ACC112 (cell line): ENCODE results near the gene CAMSAP3.
"Not testable (repeated sequence)": the region's sequence is repeated elsewhere in the genome, so short reads cannot be mapped to it uniquely, and the experiment has no call there.

Experiments used
- H2AFZ ChIP-seq: fragments of 200-600 bp; sonication (generic); one replicate; pipeline ENCODE4 v1.6.0; 2017; ENCODE audit warnings: antibody characterized with exemption, low read length; ENCODE audit not compliant: unreplicated experiment
- H3K27ac ChIP-seq: fragments of 200-600 bp; sonication (generic); 2 replicates; pipeline ENCODE4 v1.5.1; 2014; ENCODE audit warnings: low read depth, mild to moderate bottlenecking, antibody characterized with exemption, low read length, moderate library complexity
- H3K27me3 ChIP-seq: fragments of 200-600 bp; sonication (generic); 2 replicates; pipeline ENCODE4 v1.6.1; 2014; ENCODE audit warnings: mild to moderate bottlenecking, antibody characterized with exemption, low read length, moderate library complexity, mixed read lengths; ENCODE audit not compliant: insufficient read depth
- H3K36me3 ChIP-seq: fragments of 200-600 bp; sonication (generic); 2 replicates; pipeline ENCODE4 v1.6.1; 2016; ENCODE audit warnings: mild to moderate bottlenecking, antibody characterized with exemption, low read length, moderate library complexity, mixed read lengths; ENCODE audit not compliant: insufficient read depth
- H3K4me1 ChIP-seq: fragments of 200-600 bp; sonication (generic); one replicate; pipeline ENCODE4 v1.6.1; 2016; ENCODE audit warnings: low read length, mixed read lengths; ENCODE audit not compliant: insufficient read depth, unreplicated experiment, control insufficient read depth
- H3K4me3 ChIP-seq: fragments of 200-600 bp; sonication (generic); 2 replicates; pipeline ENCODE4 v1.5.1; 2014; ENCODE audit warnings: mild to moderate bottlenecking, low read depth, low read length
- H3K79me2 ChIP-seq: fragments of 200-600 bp; sonication (generic); one replicate; pipeline ENCODE4 v1.6.0; 2016; ENCODE audit warnings: low read length; ENCODE audit not compliant: control insufficient read depth, unreplicated experiment, insufficient read depth

Gene CAMSAP3

DNA sequence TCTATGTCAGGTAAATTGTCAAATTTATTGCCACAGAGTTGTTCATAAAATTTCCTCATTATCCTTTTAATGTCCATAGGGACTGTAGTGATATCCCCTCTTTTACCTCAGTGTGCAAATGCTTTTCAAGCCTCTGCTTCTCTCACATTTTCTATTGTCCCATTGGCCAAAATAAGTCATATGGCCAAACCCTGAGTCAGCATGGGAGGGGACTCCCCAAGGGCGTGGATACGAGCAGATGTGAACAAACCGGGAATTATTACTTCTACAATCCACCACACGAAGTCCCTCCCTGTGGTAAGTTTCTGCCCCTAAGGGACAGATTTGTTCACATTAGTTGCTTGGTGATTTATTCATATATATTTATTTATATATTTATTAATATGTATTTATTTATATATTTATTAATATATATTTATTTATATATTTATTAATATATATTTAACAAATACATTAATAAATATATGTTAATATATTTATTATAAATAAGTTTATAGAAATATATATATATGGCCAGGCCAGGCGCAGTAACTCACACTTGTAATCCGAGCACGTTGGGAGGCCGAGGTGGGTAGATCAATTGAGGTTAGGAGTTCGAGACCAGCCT lies 20.1 kb upstream of the CAMSAP3 start:
- Histone ChIP-seq H3K36me3 (no peaks in the 10 kb centered on the region), H3K27ac (no peak overlapping the region), H3K79me2 (no peaks in the 10 kb centered on the region), H3K27me3 (peaks cover 10% of the 10 kb centered on the region), H3K4me1 (no peaks in the 10 kb centered on the region), H2AFZ (no peak overlapping the region), H3K4me3 (no peak overlapping the region)

DNA sequence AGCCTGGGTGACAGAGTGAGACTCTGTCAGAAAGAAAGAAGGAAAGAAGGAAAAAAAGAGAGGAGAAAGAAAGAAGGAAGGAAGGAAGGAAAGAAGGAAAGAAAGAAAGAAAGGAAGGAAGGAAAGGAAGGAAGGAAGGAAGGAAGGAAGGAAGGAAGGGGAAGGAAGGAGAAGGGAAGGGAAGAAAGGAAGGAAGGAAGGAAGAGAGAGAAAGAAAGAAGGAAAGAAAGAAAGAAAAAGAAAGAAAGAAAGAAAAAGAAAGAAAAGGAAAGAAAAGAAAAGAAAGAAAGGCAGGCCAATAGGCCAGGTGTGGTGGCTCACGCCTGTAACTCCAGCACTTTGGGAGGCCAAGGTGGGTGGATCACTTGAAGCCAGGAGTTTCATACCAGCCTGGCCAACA lies 18.2 kb upstream of the CAMSAP3 start:
- not testable (repeated sequence) for H3K4me3 ChIP-seq, H3K27me3 ChIP-seq, H3K4me1 ChIP-seq, H2AFZ ChIP-seq, H3K79me2 ChIP-seq, H3K36me3 ChIP-seq, H3K27ac ChIP-seq

DNA sequence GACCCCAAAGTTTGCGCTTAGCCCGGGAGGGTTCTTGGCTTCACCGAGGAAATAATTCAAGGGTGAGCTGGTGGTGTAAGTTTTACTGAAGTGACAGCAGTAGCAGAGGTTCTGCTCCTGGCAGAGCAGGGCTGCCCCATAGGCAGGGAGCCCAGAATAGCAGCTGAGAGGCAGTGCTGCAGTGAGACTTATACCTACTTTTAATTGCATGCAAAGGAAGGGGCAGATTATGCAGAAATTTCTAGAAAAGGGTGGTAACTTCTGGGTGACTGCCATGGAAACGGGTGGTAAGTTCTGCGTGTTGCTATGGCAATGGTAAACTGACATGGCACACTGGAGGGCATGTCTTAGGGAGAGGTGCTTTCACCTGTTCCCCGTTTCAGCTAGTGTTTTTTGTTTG lies 17.5 kb upstream of the CAMSAP3 start:
- Histone ChIP-seq H2AFZ (no peak overlapping the region), H3K79me2 (no peaks in the 10 kb centered on the region), H3K27ac (no peak overlapping the region), H3K36me3 (no peaks in the 10 kb centered on the region), H3K27me3 (peaks cover 10% of the 10 kb centered on the region), H3K4me1 (no peaks in the 10 kb centered on the region), H3K4me3 (no peak overlapping the region)

DNA sequence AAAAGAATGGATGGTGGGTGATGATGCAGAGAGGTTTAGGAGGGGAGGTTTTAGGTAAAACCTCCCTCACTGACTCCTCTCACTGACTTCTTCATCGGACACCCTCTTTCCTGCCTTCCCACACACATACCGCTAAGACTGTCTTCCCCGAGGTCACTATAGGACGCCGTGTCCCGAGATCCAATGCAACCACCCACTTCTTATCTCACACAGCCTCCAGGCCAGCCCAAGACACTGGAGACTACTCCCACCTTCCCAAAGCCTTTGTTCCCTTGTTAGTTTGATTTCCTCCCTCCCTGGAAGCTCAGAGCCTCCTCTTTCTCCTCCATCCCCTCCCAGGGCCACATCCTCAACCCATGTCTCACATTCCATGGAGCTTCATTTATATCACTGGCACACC lies 16.5 kb upstream of the CAMSAP3 start:
- no peak overlapping the region for H3K27ac ChIP-seq

DNA sequence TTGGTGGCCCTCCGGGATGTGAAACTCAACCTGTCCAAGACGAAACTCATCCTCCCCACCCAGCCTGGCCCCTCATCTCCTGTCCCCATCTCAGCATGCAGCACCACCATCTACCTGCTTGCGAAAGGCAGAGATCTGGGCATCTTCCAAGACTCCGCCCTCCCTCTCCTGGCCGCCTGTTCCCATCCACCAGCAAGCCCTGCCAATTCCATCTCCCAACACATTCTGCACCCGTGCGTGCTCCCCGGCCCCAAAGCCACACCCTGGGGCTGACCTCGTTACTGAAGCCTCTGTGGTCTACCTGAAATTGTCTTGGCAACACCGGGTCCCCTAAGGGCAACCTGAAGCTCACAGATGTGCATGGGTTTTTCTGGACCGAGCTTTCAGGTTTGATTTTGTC lies 13.2 kb upstream of the CAMSAP3 start:
- H2AFZ ChIP-seq = no peak overlapping the region
- H3K36me3 ChIP-seq = no peaks in the 10 kb centered on the region
- H3K79me2 ChIP-seq = no peaks in the 10 kb centered on the region
- no peak overlapping the region for H3K27ac ChIP-seq
- peaks cover 7% of the 10 kb centered on the region for H3K27me3 ChIP-seq
- H3K4me3 ChIP-seq = no peak overlapping the region
- no peaks in the 10 kb centered on the region for H3K4me1 ChIP-seq

More for the DNA sequence above, 16.5 kb upstream of the CAMSAP3 start:
- Histone ChIP-seq H3K36me3 (no peaks in the 10 kb centered on the region), H2AFZ (no peak overlapping the region), H3K4me1 (no peaks in the 10 kb centered on the region), H3K27me3 (peaks cover 10% of the 10 kb centered on the region), H3K79me2 (no peaks in the 10 kb centered on the region), H3K4me3 (no peak overlapping the region)

DNA sequence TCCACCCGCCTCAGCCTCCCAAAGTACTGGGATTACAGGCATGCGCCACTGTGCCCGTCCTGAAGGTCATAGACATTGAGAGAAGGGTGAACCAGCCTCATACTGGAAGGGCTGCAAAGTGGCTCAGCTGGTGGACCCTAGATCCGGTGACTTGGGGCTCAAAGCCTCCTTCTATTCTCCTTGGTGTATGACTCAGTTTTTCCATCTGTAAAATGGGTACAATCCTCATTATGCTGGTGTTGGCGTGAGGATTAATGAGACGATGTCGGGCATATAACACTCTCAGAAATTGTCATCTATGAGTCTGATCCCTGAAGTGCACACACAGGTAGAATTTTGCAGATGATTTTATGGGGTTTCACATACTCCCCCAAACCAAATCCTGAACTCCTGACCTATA lies 5.8 kb upstream of the CAMSAP3 start:
- peaks cover 7% of the 10 kb centered on the region; the same call in 1 of the 2 replicates for H3K27me3 ChIP-seq
- no peaks in the 10 kb centered on the region for H3K36me3 ChIP-seq
- H3K79me2 ChIP-seq = no peaks in the 10 kb centered on the region
- H3K4me1 ChIP-seq = no peaks in the 10 kb centered on the region
- H3K4me3 ChIP-seq = no peak overlapping the region
- H2AFZ ChIP-seq = no peak overlapping the region
- no peak overlapping the region for H3K27ac ChIP-seq

DNA sequence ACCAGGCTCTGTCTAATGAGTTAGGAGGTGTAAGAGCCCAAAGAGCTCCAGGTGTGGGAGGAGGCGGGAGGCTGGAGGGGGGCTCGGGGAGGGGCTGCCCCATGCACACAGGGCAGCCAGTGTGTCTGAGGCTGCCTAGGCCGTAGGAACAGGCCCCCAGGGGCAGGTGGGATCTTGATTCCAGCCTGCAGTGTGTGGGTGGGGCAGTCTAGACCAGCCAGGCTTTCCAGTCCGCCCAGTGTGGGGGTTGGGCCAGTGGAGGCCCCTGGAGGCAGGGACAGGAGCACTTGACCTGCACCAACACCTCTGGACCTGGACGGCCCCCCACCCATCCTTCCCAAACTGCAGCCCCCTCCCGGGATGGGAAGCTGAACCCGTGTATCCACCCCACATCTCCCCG lies 5.4 kb upstream of the CAMSAP3 start:
- Histone ChIP-seq H3K27ac (no peak overlapping the region), H2AFZ (no peak overlapping the region), H3K36me3 (no peaks in the 10 kb centered on the region), H3K4me1 (no peaks in the 10 kb centered on the region), H3K27me3 (peaks cover 11% of the 10 kb centered on the region), H3K79me2 (no peaks in the 10 kb centered on the region), H3K4me3 (no peak overlapping the region)

DNA sequence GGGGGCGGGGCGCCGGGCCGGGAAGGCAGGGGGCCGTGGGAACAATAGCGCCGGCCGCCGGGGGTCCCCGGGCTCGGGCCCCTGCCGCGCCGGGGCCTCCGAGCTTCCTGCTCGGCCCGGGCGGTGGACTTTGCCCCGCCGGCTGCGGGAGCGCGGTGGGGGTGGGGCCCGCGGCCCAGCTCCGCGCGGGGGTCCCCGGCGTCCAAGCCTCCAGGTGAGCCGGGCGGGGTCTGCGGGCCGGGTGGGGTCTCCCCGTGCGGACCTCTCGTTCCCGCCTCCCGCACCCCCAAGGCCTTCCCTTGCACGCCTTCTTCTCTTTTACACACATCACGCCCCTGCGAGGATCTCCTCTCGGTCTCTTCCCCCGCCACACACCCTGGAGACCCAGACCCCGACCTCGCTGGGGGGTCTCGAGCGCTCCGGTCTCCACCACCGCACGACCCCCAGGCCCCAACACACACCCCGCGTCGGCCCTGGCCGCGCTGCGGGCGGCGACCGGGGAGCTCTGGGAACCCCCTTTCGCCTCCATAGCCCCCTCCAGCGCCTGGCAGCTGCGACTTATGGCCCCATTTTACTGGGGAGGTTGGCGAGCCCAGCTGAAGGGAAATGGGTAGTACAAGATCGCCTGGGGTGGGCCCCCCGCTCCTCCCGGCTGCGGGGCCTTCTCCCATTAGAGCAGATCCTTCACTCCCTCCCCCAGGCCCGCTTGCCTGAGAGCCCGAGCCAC lies 711 bp downstream of the CAMSAP3 start:
- no peak overlapping the region for H3K27ac ChIP-seq
- no peak overlapping the region for H3K4me3 ChIP-seq
- H3K79me2 ChIP-seq = no peaks in the 10 kb centered on the region
- H3K27me3 ChIP-seq = peaks cover 35% of the 10 kb centered on the region
- H3K36me3 ChIP-seq = no peaks in the 10 kb centered on the region
- H3K4me1 ChIP-seq = no peaks in the 10 kb centered on the region
- no peak overlapping the region for H2AFZ ChIP-seq

DNA sequence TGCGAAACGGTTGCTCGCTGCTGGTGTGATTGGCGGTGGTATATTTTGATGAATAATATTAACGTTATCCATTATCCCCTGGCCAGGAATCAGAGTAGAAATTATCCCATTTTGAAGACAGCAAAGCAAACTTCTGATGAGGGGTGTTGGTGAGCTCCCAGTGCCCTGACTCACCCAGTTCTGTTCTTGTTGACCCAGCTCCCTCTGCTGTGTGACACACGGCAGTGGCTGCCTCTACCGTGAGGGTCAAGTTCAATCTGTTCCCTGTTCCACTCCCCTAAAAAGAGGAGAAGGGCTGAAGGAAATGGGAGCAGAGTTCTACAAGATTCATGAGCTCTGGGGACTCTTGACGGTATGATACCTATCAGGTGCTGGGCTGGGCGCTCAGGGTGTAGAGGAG lies 2.0 kb downstream of the CAMSAP3 start:
- no peaks in the 10 kb centered on the region for H3K4me1 ChIP-seq
- peaks cover 35% of the 10 kb centered on the region for H3K27me3 ChIP-seq
- H2AFZ ChIP-seq = no peak overlapping the region
- H3K27ac ChIP-seq = no peak overlapping the region
- H3K79me2 ChIP-seq = no peaks in the 10 kb centered on the region
- H3K4me3 ChIP-seq = no peak overlapping the region
- H3K36me3 ChIP-seq = no peaks in the 10 kb centered on the region

DNA sequence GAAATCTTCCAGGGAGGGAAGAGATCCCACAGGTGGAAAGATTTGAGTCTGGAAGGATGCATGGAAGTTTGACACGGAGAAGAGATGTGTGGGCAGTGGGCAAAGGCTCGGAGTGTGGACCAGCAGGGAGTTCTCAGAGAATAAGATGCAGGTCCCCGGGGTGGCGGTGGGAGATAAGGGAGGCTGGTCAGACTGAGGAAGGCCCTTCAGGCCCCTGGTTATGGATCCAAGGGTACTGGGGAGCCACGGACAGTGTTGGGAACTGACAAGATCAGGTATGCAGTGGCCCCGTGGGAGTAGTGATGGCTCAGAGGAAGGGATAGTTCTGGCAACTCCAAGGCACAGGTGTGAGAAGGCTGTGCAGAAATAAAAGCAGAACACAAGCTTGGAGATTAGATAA lies 2.5 kb downstream of the CAMSAP3 start:
- H3K4me3 ChIP-seq = no peak overlapping the region
- H3K36me3 ChIP-seq = no peaks in the 10 kb centered on the region
- H2AFZ ChIP-seq = no peak overlapping the region
- no peak overlapping the region for H3K27ac ChIP-seq
- no peaks in the 10 kb centered on the region for H3K79me2 ChIP-seq
- H3K27me3 ChIP-seq = peaks cover 35% of the 10 kb centered on the region
- no peaks in the 10 kb centered on the region for H3K4me1 ChIP-seq

DNA sequence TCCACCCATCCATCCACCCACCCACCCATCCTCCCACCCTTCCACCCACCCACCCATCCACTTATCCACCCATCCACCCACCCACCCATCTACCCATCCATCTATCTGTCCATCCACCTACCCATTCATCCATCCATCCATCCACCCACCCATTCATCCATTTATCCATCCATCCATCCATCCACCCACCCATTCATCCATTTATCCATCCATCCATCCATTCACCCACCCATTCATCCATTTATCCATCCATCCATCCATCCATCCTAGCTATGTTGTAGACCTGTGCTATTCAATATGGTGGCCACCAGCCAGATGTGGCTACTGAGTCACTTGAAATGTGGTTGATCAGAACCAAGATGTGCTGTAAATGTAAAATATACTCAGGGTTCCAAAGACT lies 5.1 kb downstream of the CAMSAP3 start:
- Histone ChIP-seq H3K4me3 (no peak overlapping the region), H3K27me3 (peaks cover 20% of the 10 kb centered on the region), H3K36me3 (no peaks in the 10 kb centered on the region), H3K79me2 (no peaks in the 10 kb centered on the region), H2AFZ (no peak overlapping the region), H3K4me1 (no peaks in the 10 kb centered on the region), H3K27ac (no peak overlapping the region)
